Measurements from ENCODE around the gene CHRNG. TPM values are rescaled to one million over a fixed set of nuclear protein-coding genes. Genes with fewer than 3 reads are reported as not detected.
"Not testable (repeated sequence)": the region's sequence is repeated elsewhere in the genome, so short reads cannot be mapped to it uniquely, and the experiment has no call there.

CHRNG gene
- polyA plus RNA-seq, 1 donor from 2014 or later, result not detected

DNA sequence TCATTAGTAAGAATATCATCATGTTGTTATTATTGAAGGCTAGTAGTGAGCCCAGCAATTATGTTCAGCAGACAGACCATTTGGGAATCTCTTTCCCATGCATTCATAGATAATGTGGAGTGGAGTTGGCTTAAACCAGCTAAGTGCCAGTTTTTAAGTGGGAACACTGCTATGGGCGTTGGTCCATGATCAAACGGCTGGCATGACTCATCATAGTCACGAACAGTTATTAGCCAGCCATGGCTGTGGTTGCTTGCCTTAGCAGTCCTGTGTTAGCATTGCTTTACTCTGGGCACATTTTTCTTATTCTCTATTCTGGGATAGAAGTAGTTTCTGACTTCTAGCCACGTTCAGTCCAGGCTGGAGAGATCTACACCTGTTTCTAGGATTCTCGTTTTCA, 28.7 kb downstream of the CHRNG start:
- no peak overlapping the region for H3K9ac ChIP-seq (ENCODE audit: low read length)
- TF ChIP-seq MXI1 (conservative IDR thresholded peaks at IDR 0.05; ENCODE audit: poor library complexity, severe bottlenecking), result no peak
- no peak for TF ChIP-seq RAD21 (conservative IDR thresholded peaks at IDR 0.05)
- H3K4me3 ChIP-seq (ENCODE audit: low read length), result no peak overlapping the region
- H3K9me2 ChIP-seq (ENCODE audit: insufficient read depth, low read length), result no peaks in the 10 kb centered on the region
- no peak overlapping the region for H3K4me2 ChIP-seq (ENCODE audit: low read length)
- no peaks in the 10 kb centered on the region for H4K20me1 ChIP-seq (ENCODE audit: insufficient read depth)
- H3K36me3 ChIP-seq (ENCODE audit: insufficient read depth, low read length), result no peaks in the 10 kb centered on the region
- no peak overlapping the region for H3K27ac ChIP-seq (ENCODE audit: low read length)
- no peaks in the 10 kb centered on the region for H3K79me2 ChIP-seq (replicated peaks; ENCODE audit: insufficient read depth, low read length)
- no peak overlapping the region for H2AFZ ChIP-seq (ENCODE audit: low read depth, low read length)
- no peaks in the 10 kb centered on the region for H3F3A ChIP-seq (ENCODE audit: insufficient read depth, low read length, poor library complexity, severe bottlenecking)
- no peaks in the 10 kb centered on the region for H3K9me3 ChIP-seq (ENCODE audit: low read length)
- no peaks in the 10 kb centered on the region for H3K27me3 ChIP-seq (ENCODE audit: insufficient read depth, low read depth, low read length)

DNA sequence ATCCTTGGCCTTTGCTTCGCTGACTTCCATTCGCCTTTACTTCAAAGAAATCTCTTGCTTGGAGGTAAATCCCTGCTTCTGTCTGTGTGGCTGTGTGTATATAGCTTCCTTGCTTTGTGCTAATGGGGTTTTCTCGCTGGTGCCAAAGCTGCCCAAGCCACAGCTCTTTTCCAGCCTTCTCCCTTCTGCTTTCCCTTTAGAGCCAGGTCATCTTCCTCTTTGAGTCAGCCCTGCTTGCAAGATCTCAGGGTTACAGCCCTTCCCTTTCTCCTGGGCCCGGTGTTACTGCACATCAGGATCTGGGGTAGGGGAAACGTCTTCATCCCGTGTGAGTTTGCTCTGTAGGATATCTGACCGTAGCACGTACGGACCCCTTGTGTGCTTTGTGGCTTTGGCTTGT, 30.0 kb downstream of the CHRNG start:
- Histone ChIP-seq H3K27ac (ENCODE audit: low read length) (no peak overlapping the region), H3K9me2 (ENCODE audit: insufficient read depth, low read length) (no peaks in the 10 kb centered on the region), H3K4me3 (ENCODE audit: low read length) (no peak overlapping the region), H3K79me2 (replicated peaks; ENCODE audit: insufficient read depth, low read length) (no peaks in the 10 kb centered on the region), H4K20me1 (ENCODE audit: insufficient read depth) (no peaks in the 10 kb centered on the region), H3K27me3 (ENCODE audit: insufficient read depth, low read depth, low read length) (no peaks in the 10 kb centered on the region), H3K9ac (ENCODE audit: low read length) (no peak overlapping the region), H3K36me3 (ENCODE audit: insufficient read depth, low read length) (no peaks in the 10 kb centered on the region), H3K9me3 (ENCODE audit: low read length) (no peaks in the 10 kb centered on the region), H3F3A (ENCODE audit: insufficient read depth, low read length, poor library complexity, severe bottlenecking) (no peaks in the 10 kb centered on the region), H3K4me2 (ENCODE audit: low read length) (no peak overlapping the region), H2AFZ (ENCODE audit: low read depth, low read length) (no peak overlapping the region)
- TF ChIP-seq SMC3 (conservative IDR thresholded peaks at IDR 0.05; ENCODE audit: poor library complexity) (no peak), POLR2AphosphoS5 (IDR thresholded peaks at IDR 0.05) (no peak), EP300 (conservative IDR thresholded peaks at IDR 0.05; ENCODE audit: poor library complexity, severe bottlenecking) (no peak), EZH2 (IDR thresholded peaks at IDR 0.05; ENCODE audit: borderline replicate concordance, insufficient read depth, low read length, poor library complexity, severe bottlenecking) (no peak), TAF1 (IDR thresholded peaks at IDR 0.05; ENCODE audit: low read depth) (no peak), RAD21 (conservative IDR thresholded peaks at IDR 0.05) (no peak), MXI1 (conservative IDR thresholded peaks at IDR 0.05; ENCODE audit: poor library complexity, severe bottlenecking) (no peak)
- TF ChIP-seq, protein P1, sequence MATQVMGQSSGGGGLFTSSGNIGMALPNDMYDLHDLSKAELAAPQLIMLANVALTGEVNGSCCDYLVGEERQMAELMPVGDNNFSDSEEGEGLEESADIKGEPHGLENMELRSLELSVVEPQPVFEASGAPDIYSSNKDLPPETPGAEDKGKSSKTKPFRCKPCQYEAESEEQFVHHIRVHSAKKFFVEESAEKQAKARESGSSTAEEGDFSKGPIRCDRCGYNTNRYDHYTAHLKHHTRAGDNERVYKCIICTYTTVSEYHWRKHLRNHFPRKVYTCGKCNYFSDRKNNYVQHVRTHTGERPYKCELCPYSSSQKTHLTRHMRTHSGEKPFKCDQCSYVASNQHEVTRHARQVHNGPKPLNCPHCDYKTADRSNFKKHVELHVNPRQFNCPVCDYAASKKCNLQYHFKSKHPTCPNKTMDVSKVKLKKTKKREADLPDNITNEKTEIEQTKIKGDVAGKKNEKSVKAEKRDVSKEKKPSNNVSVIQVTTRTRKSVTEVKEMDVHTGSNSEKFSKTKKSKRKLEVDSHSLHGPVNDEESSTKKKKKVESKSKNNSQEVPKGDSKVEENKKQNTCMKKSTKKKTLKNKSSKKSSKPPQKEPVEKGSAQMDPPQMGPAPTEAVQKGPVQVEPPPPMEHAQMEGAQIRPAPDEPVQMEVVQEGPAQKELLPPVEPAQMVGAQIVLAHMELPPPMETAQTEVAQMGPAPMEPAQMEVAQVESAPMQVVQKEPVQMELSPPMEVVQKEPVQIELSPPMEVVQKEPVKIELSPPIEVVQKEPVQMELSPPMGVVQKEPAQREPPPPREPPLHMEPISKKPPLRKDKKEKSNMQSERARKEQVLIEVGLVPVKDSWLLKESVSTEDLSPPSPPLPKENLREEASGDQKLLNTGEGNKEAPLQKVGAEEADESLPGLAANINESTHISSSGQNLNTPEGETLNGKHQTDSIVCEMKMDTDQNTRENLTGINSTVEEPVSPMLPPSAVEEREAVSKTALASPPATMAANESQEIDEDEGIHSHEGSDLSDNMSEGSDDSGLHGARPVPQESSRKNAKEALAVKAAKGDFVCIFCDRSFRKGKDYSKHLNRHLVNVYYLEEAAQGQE (IDR thresholded peaks at IDR 0.05; ENCODE audit: borderline replicate concordance), result no peak
- TF ChIP-seq, protein P2, sequence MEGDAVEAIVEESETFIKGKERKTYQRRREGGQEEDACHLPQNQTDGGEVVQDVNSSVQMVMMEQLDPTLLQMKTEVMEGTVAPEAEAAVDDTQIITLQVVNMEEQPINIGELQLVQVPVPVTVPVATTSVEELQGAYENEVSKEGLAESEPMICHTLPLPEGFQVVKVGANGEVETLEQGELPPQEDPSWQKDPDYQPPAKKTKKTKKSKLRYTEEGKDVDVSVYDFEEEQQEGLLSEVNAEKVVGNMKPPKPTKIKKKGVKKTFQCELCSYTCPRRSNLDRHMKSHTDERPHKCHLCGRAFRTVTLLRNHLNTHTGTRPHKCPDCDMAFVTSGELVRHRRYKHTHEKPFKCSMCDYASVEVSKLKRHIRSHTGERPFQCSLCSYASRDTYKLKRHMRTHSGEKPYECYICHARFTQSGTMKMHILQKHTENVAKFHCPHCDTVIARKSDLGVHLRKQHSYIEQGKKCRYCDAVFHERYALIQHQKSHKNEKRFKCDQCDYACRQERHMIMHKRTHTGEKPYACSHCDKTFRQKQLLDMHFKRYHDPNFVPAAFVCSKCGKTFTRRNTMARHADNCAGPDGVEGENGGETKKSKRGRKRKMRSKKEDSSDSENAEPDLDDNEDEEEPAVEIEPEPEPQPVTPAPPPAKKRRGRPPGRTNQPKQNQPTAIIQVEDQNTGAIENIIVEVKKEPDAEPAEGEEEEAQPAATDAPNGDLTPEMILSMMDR (IDR thresholded peaks at IDR 0.05; ENCODE audit: poor library complexity, severe bottlenecking), result no peak

DNA sequence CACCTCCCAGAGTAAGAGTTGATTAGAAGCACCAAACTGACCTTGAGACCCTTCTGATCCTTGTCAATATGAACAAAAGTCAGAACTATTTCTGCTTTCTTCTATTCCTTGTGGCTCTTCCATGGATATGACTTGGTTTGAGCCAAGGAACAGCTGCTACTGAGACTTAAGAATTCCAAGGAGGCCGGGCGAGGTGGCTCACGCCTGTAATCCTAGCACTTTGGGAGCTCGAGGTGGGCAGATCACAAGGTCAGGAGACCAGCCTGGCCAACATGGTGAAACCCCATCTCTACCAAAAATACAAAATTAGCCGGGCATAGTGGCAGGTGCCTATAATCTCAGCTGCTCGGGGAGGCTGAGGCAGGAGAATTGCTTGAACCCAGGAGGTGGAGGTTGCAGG, 31.0 kb downstream of the CHRNG start:
- H3K4me3 ChIP-seq (ENCODE audit: low read length); H3K27ac ChIP-seq (ENCODE audit: low read length); H3K36me3 ChIP-seq (ENCODE audit: insufficient read depth, low read length); H4K20me1 ChIP-seq (ENCODE audit: insufficient read depth); H3K9me3 ChIP-seq (ENCODE audit: low read length); H2AFZ ChIP-seq (ENCODE audit: low read depth, low read length); H3K9ac ChIP-seq (ENCODE audit: low read length); H3K4me2 ChIP-seq (ENCODE audit: low read length); H3K9me2 ChIP-seq (ENCODE audit: insufficient read depth, low read length); H3K79me2 ChIP-seq (replicated peaks; ENCODE audit: insufficient read depth, low read length); H3F3A ChIP-seq (ENCODE audit: insufficient read depth, low read length, poor library complexity, severe bottlenecking); H3K27me3 ChIP-seq (ENCODE audit: insufficient read depth, low read depth, low read length): not testable (repeated sequence)

Measured in neural cell (in vitro differentiated cells).